Esophagus mucosa (tissue), 1 donor: ENCODE measurements around the gene ZNF688. TPM values are rescaled to one million over a fixed set of nuclear protein-coding genes. Genes with fewer than 3 reads are reported as not detected.
"Not testable (repeated sequence)": the region's sequence is repeated elsewhere in the genome, so short reads cannot be mapped to it uniquely, and the experiment has no call there.

Experiments used
- ATAC-seq: fragments of 200-7000 bp; cut with Tn5 transposase; one replicate; pipeline ENCODE4 v1.9.1; 2020
- total RNA-seq: library from RNA; stranded (reverse); gene quantifications from one replicate; pipeline ENCODE4 v1.2.4, GENCODE V29; 2023
- donor health status: DM: yes; HTN: yes; CAD: no.

ZNF688 gene
- total RNA-seq, 1 donor from 2014 or later = 9.7 TPM

- no peak for ATAC-seq
These were observed 16.0 kb downstream of the ZNF688 start for GRCh38 chr16:30555315-30556124.

- no peak for ATAC-seq
These were observed 16.8 kb downstream of the ZNF688 start for GRCh38 chr16:30554557-30555314.

- no peak for ATAC-seq
These were observed 18.1 kb downstream of the ZNF688 start for GRCh38 chr16:30553393-30553899.

- ATAC-seq = no peak
These were observed 18.6 kb downstream of the ZNF688 start for GRCh38 chr16:30552956-30553355.

- no peak for ATAC-seq
These were observed 19.7 kb downstream of the ZNF688 start for GRCh38 chr16:30551781-30552180.

- no peak for ATAC-seq
These were observed 22.9 kb downstream of the ZNF688 start for GRCh38 chr16:30548416-30549253.

- ATAC-seq = no peak
These were observed 25.4 kb downstream of the ZNF688 start for GRCh38 chr16:30546115-30546514.

- no peak for ATAC-seq
These were observed 28.4 kb downstream of the ZNF688 start for GRCh38 chr16:30543067-30543466.

GRCh38 chr16:30541502-30542329 is 29.8 kb downstream of the ZNF688 start:
- no peak for ATAC-seq

GRCh38 chr16:30540916-30541464 is 30.5 kb downstream of the ZNF688 start:
- ATAC-seq = not testable (repeated sequence)

GRCh38 chr16:30539986-30540526 is 31.5 kb downstream of the ZNF688 start:
- not testable (repeated sequence) for ATAC-seq

- no peak for ATAC-seq
These were observed 32.2 kb downstream of the ZNF688 start for GRCh38 chr16:30539000-30539964.

- not testable (repeated sequence) for ATAC-seq
These were observed 35.0 kb downstream of the ZNF688 start for GRCh38 chr16:30536391-30537024.

GRCh38 chr16:30535777-30536190 is 35.7 kb downstream of the ZNF688 start:
- peak; percentile 79 for ATAC-seq

GRCh38 chr16:30535106-30535776 is 36.3 kb downstream of the ZNF688 start:
- ATAC-seq = no peak

- peak; percentile 89 for ATAC-seq
These were observed 37.0 kb downstream of the ZNF688 start, which contains the start of gene ZNF747 for GRCh38 chr16:30534368-30535105. TSS of gene ZNF747 (minus strand) at chr16:30534858. CDS start at chr16:30534679, 179 bp downstream.

GRCh38 chr16:30533748-30534367 is 37.7 kb downstream of the ZNF688 start:
- peak; percentile 11 for ATAC-seq
